Middle frontal gyrus (tissue), 1 donor: Measurements from ENCODE around the gene IBTK.
A peak's percentile ranks its signal among the peaks of the same experiment; 100 is the strongest.
"Not testable (repeated sequence)": the region's sequence is repeated elsewhere in the genome, so short reads cannot be mapped to it uniquely, and the experiment has no call there.

Experiments
- DNase-seq: peaks from one replicate; pipeline ENCODE4 v3.0.0-alpha.2; 2015; ENCODE audit warnings: low spot score; ENCODE audit errors: extremely low spot score

The IBTK gene, protein sequence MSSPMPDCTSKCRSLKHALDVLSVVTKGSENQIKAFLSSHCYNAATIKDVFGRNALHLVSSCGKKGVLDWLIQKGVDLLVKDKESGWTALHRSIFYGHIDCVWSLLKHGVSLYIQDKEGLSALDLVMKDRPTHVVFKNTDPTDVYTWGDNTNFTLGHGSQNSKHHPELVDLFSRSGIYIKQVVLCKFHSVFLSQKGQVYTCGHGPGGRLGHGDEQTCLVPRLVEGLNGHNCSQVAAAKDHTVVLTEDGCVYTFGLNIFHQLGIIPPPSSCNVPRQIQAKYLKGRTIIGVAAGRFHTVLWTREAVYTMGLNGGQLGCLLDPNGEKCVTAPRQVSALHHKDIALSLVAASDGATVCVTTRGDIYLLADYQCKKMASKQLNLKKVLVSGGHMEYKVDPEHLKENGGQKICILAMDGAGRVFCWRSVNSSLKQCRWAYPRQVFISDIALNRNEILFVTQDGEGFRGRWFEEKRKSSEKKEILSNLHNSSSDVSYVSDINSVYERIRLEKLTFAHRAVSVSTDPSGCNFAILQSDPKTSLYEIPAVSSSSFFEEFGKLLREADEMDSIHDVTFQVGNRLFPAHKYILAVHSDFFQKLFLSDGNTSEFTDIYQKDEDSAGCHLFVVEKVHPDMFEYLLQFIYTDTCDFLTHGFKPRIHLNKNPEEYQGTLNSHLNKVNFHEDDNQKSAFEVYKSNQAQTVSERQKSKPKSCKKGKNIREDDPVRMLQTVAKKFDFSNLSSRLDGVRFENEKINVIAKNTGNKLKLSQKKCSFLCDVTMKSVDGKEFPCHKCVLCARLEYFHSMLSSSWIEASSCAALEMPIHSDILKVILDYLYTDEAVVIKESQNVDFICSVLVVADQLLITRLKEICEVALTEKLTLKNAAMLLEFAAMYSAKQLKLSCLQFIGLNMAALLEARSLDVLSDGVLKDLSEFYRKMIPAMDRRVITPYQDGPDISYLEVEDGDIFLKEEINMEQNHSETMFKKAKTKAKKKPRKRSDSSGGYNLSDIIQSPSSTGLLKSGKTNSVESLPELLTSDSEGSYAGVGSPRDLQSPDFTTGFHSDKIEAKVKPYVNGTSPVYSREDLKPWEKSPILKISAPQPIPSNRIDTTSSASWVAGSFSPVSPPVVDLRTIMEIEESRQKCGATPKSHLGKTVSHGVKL (N-terminal part only)

DNA sequence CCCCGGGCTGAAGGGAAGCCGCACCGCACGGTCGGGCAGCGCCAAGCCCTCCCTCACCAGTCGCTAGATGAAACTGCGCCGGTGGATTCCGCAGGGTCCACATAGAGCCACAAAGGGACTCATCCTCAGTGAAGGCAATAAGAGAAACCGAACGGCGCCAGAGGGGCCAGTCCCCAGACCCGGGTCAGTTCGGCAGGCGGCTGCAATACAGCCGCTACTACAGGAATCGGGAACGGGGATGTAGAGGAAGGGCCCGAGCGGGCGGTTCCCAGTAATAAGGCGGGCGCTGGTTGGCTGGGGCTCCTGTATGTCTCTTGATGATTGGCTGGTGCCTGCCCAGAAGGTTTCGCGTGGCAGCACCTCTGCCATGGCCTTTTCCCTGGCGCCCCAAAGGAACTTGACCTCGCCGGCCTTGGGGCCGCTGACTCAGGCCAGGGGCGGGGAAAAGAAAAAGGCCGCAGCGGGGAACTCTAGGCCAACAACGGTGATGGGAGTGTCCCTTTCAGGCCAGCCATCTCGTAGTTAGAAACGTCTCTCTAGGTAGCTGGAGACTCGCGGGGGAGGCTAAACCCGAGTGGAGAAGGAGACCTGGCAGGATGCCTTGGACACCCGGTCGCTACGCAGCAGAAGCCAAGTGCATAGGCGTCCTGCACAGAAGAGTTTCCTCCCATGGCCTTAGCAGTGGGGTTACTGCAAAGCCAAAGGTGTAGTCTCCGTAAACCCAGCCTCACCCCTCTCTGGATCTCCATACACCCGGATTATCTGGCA is at the start of gene IBTK:
IBTK (minus strand) TSS at position 240 of the 768 bp plus-strand sequence. CDS start 7,258 bp downstream, outside the sequence.
- DNase-seq = peak; percentile 86

DNA sequence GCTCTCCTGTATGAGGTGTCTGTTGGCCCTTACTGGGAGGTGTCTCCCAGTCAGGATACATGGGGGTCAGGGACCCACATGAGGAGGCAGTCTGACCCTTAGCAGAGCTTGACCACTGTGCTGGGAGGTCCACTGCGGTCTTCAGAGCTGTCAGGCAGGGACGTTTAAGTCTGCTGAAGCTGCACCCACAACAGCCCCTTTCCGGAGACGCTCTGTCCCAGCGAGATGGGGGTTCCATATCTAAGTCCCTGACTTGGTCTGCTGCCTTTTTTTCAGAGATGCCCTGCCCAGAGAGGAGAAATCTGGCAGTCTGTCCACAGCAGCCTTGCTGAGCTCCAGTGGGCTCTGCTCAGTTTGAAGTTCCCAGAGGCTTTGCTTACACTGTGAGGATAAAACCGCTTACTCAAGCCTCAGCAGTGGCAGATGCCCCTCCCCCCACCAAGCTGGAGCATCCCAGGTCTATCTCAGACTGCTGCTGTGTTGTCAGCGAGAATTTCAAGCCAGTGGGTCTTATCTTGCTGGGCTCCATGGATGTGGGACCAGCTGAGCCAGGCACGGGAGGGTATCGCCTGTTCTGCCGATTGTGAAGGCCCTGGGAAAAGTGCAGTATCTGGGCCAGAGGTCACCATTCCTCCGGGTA is 36.3 kb upstream of the IBTK start:
- no peak for DNase-seq

DNA sequence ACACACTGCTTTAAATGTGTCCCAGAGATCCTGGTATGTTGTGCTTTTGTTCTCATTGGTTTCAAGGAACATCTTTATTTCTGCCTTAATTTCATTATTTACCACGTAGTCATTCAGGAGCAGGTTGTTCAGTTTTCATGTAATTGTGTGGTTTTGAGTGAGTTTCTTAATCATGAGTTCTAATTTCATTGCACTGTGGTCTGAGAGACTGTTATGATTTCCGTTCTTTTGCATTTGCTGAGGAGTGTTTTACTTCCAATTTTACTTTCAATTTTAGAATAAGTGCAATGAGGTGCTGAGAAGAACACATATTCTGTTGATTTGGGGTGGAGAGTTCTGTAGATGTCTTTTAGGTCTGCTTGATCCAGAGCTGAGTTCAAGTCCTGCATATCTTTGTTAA is 34.0 kb upstream of the IBTK start:
- DNase-seq = not testable (repeated sequence)

DNA sequence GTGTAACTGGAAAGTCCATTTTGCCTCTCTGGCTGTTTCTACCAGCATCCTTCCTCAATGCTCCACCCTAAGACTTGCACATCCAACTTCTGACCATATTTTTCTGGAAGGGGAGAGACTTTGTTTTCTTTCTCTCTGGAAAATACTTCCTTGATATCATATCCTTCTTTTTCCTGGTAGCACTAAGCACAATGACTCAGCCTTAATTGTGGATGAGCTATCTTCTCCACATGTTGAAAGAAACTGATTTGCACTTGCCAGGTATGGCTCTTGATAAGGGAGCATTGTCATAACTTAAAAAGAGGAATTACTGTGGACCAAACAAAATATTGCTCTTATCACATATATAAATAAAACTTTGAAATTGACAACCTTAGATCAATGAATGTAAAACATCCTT is 30.1 kb upstream of the IBTK start:
- no peak for DNase-seq

DNA sequence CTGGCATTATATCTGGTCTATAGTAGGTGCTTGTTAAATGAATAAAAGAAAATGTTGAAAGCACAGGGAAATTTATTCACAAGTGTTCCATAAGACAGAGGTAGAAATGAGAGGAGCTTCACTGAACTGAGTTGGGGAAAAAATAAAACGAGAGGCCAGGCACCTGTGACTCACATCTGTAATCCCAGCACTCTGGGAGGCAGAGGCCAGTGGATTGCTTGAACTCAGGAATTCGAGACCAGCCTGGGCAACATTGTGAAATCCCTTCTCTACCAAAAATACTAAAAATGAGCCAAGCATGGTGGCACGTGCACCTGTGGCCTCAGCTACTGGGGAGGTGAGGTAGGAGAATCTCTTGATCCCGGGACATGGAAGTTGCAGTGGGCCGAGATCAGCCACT is 28.1 kb upstream of the IBTK start:
- no peak for DNase-seq

DNA sequence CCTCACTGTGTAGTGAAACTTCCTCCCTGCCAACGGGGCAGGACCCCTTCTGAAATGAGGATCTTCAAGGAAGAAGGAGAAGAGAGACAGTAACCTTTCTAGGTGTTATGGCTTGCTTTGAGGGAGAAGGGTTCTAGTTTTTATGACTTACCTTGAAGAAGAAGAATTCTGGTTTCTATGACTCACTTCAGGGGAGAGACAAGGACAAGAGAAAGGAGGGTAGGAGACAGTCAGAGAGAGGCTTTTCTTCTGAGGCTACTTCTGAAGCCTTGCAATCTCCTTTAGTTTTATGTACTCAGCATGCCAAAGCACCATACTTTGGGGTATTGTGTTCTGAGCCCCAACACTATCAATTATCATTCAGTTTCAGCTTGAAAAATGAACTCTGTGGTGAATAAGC is 25.8 kb upstream of the IBTK start:
- no peak for DNase-seq

DNA sequence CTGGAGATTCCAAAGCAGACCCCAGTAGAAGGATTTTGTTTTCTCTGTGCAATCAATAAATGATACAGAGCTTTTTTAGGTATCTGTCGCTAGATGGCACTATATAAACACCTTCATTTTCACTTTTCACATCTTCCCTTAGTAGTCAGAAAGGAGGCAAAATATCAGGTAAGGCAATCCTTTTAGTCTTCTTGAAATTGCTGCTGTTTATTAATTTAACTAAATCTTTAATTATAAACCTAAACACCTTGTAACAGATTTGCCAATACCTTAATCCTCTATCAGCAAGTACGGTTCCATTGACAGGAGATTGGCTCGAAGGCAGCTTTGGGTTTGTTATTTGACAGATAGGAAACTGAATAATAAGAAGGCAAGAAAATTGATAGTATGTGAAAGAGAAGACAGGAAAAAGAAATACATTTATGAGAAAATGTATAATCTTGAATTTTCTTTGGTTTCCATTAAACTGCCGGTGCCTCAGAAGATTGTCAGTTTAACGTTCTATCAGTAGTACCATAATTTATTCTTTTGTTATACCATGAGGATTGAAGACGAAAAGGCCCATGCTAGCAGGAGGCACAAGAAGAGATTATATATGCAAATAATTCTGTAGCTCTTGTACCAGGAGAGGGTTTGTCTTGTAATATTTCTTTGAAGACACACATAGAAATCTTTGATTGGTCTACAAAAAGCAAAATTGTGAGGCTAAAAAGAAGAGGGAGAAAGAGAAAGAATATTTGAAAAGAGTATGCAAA is 23.5 kb upstream of the IBTK start:
- no peak for DNase-seq

DNA sequence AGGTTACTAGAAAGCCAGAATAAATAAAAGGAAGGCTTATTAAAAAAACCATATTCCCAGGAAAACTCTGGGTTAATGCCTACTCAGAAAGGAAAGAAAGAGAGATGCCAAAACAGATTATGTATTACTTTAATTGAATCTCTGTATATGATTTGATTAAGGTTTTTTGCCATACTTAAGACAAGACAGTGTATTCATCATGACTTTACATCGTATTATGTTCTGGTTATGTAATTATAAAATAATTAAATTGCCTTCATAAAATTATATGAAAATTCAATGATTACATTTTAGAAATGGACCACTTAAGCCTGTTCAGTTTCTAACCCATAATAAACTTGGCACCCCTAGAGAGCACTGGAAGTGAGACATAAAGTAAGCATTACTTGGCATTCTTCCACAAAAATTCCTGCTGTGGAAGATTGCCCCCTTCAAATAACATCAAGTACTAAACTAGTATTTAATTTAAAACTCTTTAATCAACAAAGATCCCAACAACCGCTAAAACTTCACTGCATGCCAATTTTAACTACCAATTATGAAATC is 20.8 kb upstream of the IBTK start:
- DNase-seq = no peak

DNA sequence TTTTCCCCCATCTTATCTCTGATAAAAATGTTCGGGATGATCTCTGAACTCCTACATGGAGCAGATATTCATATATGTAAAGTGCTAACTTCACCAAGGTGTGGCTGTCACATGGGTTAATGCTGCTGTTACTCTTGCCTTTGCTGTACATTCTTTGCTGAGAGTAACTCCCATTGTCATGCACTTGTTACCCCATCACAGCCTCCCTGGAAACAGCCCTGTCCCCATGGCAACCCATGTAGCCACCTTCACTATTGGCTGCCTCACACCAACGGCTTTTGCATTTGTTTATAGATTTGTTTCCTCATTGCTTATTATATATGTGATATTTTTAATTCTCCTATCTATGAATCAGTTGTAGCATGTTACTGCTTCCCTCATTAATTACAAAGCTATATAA is 17.3 kb upstream of the IBTK start:
- DNase-seq = no peak

DNA sequence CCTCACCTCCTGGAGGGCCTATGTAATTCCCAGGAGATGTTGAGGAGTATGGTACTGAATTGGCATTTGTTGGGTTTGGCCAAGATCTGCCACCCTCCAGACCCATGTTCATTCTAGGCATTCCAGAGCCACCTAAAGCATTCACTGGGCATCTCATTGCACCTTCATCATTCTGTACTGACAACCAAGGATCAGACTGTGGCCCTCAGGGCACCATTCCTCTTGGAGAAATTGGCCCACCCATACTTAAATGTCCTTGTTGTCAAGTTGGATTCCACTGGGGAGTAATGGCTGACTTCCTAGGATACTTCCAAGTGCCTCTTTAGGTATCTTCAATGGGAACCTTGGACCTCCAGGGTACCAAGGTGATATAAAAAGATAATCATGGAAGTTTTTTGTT is 16.8 kb upstream of the IBTK start:
- no peak for DNase-seq

DNA sequence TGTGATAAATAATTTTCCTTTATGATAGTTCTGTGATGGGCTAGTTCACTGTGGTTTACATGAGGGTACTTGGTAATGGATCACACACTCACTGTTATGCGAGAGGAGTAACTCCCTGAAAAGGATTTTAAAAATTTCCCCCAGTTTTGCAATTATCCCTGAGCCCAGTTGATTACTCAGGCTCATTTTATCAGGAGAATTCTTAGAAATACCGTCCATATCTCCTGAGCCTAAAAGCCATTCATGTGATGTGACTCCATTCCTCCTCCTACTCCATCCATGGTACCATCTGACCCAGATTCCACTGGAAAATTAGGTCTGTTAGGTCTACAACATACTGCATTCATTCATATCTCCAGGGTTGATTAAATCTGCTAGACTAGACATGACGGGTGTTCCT is 16.4 kb upstream of the IBTK start:
- no peak for DNase-seq

DNA sequence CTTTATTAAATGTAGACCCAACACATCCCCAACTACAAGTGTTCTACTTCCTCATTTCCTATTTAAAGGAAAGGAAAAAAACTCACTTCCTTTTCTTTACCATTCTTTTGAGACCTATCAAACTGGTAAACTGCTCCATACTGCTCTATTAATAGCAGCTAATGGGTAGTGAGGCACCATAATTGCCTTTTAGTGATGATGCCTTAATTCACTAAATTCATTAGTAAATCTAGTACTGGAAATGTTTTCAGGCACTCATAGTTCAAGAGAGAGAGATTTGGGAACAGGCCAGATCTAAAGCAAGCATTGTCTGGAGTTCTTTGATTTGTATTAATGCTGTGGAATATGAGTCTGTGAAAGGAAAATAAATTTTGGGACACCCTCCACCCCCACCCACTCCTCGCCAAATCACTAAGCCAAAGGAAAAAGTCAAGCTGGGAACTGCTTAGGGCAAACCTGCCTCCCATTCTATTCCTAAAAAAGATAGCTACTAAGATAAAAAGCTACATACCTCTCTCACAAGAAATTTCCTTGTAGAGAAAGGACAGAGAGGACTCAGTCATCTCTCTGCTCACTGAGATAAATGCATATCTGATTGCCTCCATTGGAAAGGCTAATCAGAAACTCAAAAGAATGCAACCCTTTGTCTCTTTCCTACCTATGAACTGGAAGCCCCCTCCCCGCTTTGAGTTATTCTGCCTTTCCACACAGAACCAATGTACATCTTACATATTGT is 13.6 kb upstream of the IBTK start:
- no peak for DNase-seq

DNA sequence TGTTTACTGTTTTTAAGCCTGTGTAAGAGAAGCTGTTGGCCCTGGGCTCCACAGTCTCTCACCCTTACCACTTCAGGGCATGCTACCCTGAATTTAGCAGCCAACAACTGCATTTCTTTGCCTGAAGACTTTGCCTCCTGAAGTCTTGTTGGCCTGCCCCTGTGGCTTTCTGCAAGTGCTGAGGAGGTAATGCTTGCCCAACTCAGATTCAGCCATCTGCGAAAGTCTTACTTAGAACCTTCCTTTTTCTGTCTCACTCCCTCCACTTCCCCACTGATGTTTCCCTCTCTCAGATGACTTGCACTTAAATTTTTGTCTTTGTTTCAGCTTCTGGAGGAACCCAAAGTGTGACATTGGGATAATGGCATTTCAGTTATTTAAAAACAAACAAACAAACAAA is 11.8 kb upstream of the IBTK start:
- no peak for DNase-seq

DNA sequence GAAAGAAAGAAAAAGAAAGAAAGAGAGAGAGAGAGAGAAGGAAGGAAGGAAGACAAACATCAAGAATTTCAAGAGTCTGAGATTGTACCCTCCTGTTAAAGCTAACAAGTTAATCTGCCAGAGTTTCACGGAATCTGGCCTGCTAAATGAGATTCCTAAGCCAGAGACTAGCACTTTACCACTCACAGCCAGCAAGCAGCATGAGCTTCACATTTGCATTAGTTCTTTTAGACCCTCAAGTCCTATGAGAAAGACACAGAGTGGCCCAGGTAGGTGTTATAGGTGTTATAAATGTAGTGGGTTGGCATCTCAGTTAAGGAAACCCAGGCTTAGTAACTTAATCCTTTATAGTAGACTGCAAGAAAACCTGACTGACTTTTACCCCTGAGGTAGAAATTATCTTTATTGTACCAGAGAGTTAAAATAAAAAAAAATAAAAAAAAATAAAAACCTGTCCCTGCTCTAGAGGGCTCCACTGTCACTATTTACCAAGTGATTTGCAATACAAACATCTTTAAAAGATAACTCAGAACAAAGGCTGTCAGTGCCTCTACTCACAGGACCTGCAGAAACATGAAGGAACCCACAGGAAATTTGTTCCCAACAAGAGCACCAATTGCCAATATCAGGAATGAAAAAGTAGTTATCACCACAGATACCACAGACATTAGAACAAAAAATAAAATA is 9.7 kb upstream of the IBTK start:
- no peak for DNase-seq

DNA sequence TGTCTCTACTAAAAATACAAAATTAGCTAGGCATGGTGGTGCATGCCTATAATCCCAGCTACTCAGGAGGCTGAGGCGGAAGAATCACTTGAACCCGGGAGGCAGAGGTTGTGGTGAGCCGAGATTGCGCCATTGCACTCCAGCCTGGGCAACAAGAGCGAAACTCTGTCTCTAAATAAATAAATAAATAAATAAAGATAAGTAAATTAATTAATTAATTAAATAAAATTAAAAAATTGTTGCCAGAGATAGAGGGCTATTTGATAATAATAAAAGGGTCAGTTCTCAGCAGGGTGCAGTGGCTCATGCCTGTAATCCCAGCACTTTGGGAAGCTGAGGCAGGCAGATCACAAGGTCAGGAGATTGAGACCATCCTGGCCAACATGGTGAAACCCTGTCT is 7.2 kb upstream of the IBTK start:
- not testable (repeated sequence) for DNase-seq

DNA sequence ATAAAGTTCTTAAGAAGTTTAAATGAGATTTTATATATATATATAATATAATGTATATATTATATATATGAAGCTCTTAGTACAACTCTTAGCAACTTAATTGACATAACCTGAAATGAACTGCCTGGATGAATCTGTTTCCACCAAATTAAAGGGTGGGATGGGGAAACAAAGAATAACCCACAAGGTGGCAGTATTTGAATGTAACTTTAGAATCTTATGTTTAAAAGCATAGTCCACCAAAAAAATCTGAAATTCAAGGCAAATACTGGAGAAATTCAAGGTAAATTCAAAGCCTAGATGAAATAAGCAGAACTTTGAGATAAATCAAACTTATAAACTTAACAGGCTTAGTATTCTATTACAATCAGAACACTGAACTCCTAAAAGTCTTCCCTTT is 4.4 kb upstream of the IBTK start:
- DNase-seq = no peak

DNA sequence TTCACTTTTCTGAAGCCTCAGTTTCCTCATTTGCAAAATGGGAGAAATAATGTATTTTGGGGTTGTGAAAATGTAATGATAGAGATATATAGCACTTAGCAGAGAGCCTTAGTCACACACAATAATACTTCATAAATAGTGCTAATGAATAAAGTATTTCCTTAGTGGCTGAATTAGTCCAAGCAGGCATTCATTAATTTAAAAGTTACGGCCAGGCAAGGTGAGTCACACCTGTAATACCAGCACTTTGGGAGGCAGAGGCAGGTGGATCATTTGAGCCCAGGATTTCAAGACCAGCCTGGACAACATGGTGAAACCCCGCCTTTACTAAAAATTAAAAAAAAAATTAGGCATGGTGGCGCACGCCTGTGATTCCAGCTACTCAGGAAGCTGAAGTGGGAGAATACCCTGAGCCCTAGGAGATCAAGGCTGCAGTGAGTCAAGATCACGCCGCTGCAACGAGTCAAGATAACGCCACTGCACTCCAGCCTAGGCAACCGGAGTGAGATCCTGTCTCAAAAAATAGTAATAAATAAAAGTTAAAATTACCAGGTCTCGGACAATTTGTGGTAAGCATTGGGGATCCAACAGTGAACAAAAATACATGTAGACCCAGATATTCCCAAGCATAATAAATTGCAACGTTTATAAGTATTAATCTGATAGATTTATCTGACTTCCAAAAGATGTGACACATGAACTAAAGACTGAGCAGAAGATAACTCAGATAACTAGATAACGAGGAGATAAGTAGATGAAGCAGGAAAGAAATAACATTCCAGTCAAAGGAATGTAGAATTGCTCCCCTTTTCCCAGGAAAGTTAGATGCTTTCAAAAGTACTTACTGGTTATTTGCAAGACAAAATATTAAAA is 2.1 kb upstream of the IBTK start:
- DNase-seq = no peak
